Stomach (tissue), 9 donors: ENCODE measurements around the gene SLC4A4. TPM values are rescaled to one million over a fixed set of nuclear protein-coding genes. Genes with fewer than 3 reads are reported as not detected.

Source experiments
- DNase-seq, 2 donors: peaks; one replicate each; pipeline versions ENCODE4 v3.0.0 to v3.0.0-alpha.2; 2013 to 2019
- H3K27ac ChIP-seq, 5 donors: fragments of 200-600 bp in 4 of 5; sonication (generic) in 4 of 5; one replicate each; pipeline ENCODE4 v1.5.1; 2013 to 2019; ENCODE audit warnings: mild to moderate bottlenecking in 1 of 5, moderate library complexity in 1 of 5
- H3K27me3 ChIP-seq, 3 donors: fragments of 200-600 bp; sonication (generic); one replicate each; pipeline ENCODE4 v1.5.1; 2017 to 2019; ENCODE audit warnings: mixed run types in 1 of 3
- H3K36me3 ChIP-seq, 4 donors: fragments of 200-600 bp; sonication (generic); 1 replicate in 3 of 4; 2 replicates in 1 of 4; pipeline ENCODE4 v1.5.1; 2016 to 2019
- H3K4me1 ChIP-seq, 4 donors: fragments of 200-600 bp; sonication (generic); one replicate each; pipeline ENCODE4 v1.5.1; 2016 to 2019
- H3K4me3 ChIP-seq, 4 donors: fragments of 200-600 bp; sonication (generic) in 3 of 4; one replicate each; pipeline ENCODE4 v1.5.1; 2016 to 2019; ENCODE audit warnings: mild to moderate bottlenecking in 1 of 4
- H3K9me3 ChIP-seq, 4 donors: fragments of 200-600 bp; sonication (generic); one replicate each; pipeline ENCODE4 v1.5.1; 2016 to 2019
- EP300 ChIP-seq: sonication (generic); formaldehyde crosslinking; IDR thresholded peaks from one replicate; pipeline ENCODE4 v1.6.1; 2017; ENCODE audit warnings: antibody characterized with exemption
- POLR2A ChIP-seq, 4 donors: fragments of 450-650 bp; IDR thresholded peaks; one replicate each; pipeline ENCODE4 v1.6.1; 2016; ENCODE audit warnings: antibody characterized with exemption in 4 of 4, control low read depth in 2 of 4, mild to moderate bottlenecking in 1 of 4, moderate library complexity in 1 of 4
- POLR2AphosphoS5 ChIP-seq, 3 donors: sonication (generic); formaldehyde crosslinking; IDR thresholded peaks; one replicate each; pipeline ENCODE4 v1.6.1; 2016; ENCODE audit warnings: antibody characterized with exemption in 3 of 3
- WGBS, 5 donors: extraction: QIAGEN DNeasy Blood & Tissue Kit in 3 of 5; methylation state at CpG; one replicate each; pipeline versions ENCODE4 v1.1.5 to v1.1.7; 2013 to 2018; 5-methylcytosine and 5-hydroxymethylcytosine counted together
- intact Hi-C: fragments of 100-400 bp; cut with DNase I; formaldehyde crosslinking; loops from one replicate; pipeline ENCODE4 v1.15.1; 2023; ENCODE audit warnings: low total_unique reads
- polyA plus RNA-seq, 3 donors: library from polyadenylated mRNA; stranded (reverse); fragments of 200-250 nt; gene quantifications; one replicate each; pipeline ENCODE4 v1.2.3, GENCODE V29; 2013
- total RNA-seq, 5 donors: library from RNA; depleted of rRNA; stranded (reverse); fragments of >200 nt; gene quantifications; one replicate each; pipeline versions ENCODE4 v1.1.0 to v1.2.3, GENCODE V29; 2014 to 2016
- TF ChIP-seq, protein P1 (sequence below), 7 experiments: fragments of 450-650 bp in 4 of 7; fragments of 200-600 bp in 3 of 7; sonication (generic) in 3 of 7; IDR thresholded peaks; one replicate each; pipeline ENCODE4 v1.5.1; 2016 to 2019; ENCODE audit warnings: antibody characterized with exemption in 7 of 7, control low read depth in 2 of 7, mild to moderate bottlenecking in 1 of 7
- donor health status: healthy with polysubstance abuse.
- donor health status: Bipolar disorder and iron deficiency.
- donor health status: healthy.

The SLC4A4 gene
- total and polyA plus RNA-seq, 8 donors: 1.8 to 95.3 (median 12.8) TPM

- Histone ChIP-seq H3K4me3 (no peak overlapping the region), H3K27me3 (no peaks in the 10 kb centered on the region), H3K9me3 (no peaks in the 10 kb centered on the region), H3K27ac (no peak overlapping the region), H3K36me3 (peaks cover 0 to 3% (median 0%) of the 10 kb centered on the region in 4 donors), H3K4me1 (no peaks in the 10 kb centered on the region)
- WGBS, 5 donors: 77 to 88% (median 86%) methylated on average over 2 of the region's 2 CpGs
- intact Hi-C loops: no loop called here
- no peak for TF ChIP-seq POLR2AphosphoS5 (IDR thresholded peaks at IDR 0.05)
- no peak for TF ChIP-seq EP300
- no peak for TF ChIP-seq POLR2A (IDR thresholded peaks at IDR 0.05)
- TF ChIP-seq, protein P1, sequence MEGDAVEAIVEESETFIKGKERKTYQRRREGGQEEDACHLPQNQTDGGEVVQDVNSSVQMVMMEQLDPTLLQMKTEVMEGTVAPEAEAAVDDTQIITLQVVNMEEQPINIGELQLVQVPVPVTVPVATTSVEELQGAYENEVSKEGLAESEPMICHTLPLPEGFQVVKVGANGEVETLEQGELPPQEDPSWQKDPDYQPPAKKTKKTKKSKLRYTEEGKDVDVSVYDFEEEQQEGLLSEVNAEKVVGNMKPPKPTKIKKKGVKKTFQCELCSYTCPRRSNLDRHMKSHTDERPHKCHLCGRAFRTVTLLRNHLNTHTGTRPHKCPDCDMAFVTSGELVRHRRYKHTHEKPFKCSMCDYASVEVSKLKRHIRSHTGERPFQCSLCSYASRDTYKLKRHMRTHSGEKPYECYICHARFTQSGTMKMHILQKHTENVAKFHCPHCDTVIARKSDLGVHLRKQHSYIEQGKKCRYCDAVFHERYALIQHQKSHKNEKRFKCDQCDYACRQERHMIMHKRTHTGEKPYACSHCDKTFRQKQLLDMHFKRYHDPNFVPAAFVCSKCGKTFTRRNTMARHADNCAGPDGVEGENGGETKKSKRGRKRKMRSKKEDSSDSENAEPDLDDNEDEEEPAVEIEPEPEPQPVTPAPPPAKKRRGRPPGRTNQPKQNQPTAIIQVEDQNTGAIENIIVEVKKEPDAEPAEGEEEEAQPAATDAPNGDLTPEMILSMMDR (IDR thresholded peaks at IDR 0.05): no peak
- no peak for DNase-seq
Measured at GRCh38 chr4:71367546-71367945, 28.7 kb downstream of the SLC4A4 start.

DNA sequence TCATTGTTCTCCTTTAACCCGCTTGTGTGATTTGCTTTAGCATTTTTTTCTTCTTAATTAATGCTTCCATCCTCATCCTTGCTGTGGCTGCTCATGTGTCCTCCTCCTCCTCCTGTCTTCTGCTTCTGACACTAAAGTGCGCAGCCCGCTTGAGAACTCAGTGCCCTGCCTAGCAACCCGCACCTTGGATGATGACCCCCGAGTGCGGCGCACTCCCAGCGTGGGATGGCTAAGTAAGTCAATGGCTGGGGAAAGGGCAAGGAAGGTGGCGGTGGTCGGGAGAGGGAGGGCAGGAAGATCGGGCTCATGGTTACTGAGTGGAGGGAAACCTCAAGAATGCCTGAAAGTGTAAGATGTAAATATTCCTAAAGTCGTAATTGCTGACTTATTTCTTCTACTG, 30.1 kb downstream of the SLC4A4 start:
- intact Hi-C loops: no loop called here
- H3K4me1 ChIP-seq: no peaks in the 10 kb centered on the region
- no peaks in the 10 kb centered on the region for H3K9me3 ChIP-seq
- 92 to 96% (median 95%) methylated on average over 11 to 12 of the region's 12 CpGs for WGBS, 5 donors
- H3K27me3 ChIP-seq: no peaks in the 10 kb centered on the region
- H3K4me3 ChIP-seq: no peak overlapping the region
- H3K36me3 ChIP-seq: peaks cover 0 to 3% (median 0%) of the 10 kb centered on the region in 4 donors
- DNase-seq: no peak
- no peak for TF ChIP-seq POLR2A (IDR thresholded peaks at IDR 0.05)
- TF ChIP-seq EP300: no peak
- TF ChIP-seq, protein P1 (IDR thresholded peaks at IDR 0.05): no peak
- no peak for TF ChIP-seq POLR2AphosphoS5 (IDR thresholded peaks at IDR 0.05)
- H3K27ac ChIP-seq: no peak overlapping the region

GRCh38 chr4:71369536-71369935, 30.7 kb downstream of the SLC4A4 start:
- no peak for TF ChIP-seq POLR2AphosphoS5 (IDR thresholded peaks at IDR 0.05)
- no peak for TF ChIP-seq POLR2A (IDR thresholded peaks at IDR 0.05)
- no peak for TF ChIP-seq EP300
- Histone ChIP-seq H3K9me3 (no peaks in the 10 kb centered on the region), H3K27ac (no peak overlapping the region), H3K36me3 (peaks cover 0 to 3% (median 0%) of the 10 kb centered on the region in 4 donors), H3K4me1 (no peaks in the 10 kb centered on the region), H3K4me3 (no peak overlapping the region), H3K27me3 (no peaks in the 10 kb centered on the region)
- DNase-seq: no peak
- intact Hi-C loops: no loop called here

- 95 to 99% (median 98%) methylated on average over 2 of the region's 2 CpGs for WGBS, 5 donors
- Histone ChIP-seq H3K27ac (no peak overlapping the region), H3K4me3 (no peak overlapping the region), H3K36me3 (no peaks in the 10 kb centered on the region), H3K9me3 (no peaks in the 10 kb centered on the region), H3K4me1 (no peaks in the 10 kb centered on the region), H3K27me3 (no peaks in the 10 kb centered on the region)
- TF ChIP-seq POLR2AphosphoS5 (IDR thresholded peaks at IDR 0.05): no peak
- no peak for TF ChIP-seq EP300
- TF ChIP-seq POLR2A (IDR thresholded peaks at IDR 0.05): no peak
- TF ChIP-seq, protein P1 (IDR thresholded peaks at IDR 0.05): no peak
- intact Hi-C loops: no loop called here
- no peak for DNase-seq
Measured at GRCh38 chr4:71375494-71375893, 36.7 kb downstream of the SLC4A4 start.

DNA sequence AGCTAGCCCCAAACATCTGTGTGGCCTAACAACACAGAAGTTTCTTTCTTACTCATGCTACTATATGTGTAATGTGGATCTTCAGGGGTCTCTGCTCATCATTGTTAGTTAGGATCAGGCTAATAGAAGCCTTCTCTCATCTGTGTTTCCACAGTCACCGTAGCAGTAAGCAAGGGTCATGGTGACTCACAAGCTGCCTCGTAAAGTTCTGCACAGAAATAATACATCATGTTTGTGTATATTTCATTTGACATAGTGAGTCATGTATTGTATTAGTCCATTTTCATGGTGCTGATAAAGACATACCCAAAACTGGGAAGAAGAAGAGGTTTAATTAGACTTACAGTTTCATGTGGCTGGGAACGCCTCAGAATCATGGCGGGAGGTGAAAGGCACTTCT, 38.7 kb downstream of the SLC4A4 start:
- H3K9me3 ChIP-seq: no peaks in the 10 kb centered on the region
- WGBS, 5 donors: 61 to 83% (median 75%) methylated on average over 4 of the region's 4 CpGs
- TF ChIP-seq POLR2AphosphoS5 (IDR thresholded peaks at IDR 0.05): peak in 1 of 3 donors; percentile 11
- no peak for TF ChIP-seq EP300
- TF ChIP-seq, protein P1 (IDR thresholded peaks at IDR 0.05): no peak
- intact Hi-C loops: no loop called here
- no peaks in the 10 kb centered on the region for H3K36me3 ChIP-seq
- H3K27ac ChIP-seq: no peak overlapping the region
- peak in 1 of 2 donors; percentile 35 for DNase-seq
- H3K27me3 ChIP-seq: no peaks in the 10 kb centered on the region
- H3K4me3 ChIP-seq: no peak overlapping the region
- H3K4me1 ChIP-seq: no peaks in the 10 kb centered on the region
